Stimulated activated naive B cell treated with anti-CD40 and anti-IgM and Interleukin-4, amounts not matched to agents 10 μg/mL and 1 μg/mL and 100 μg/mL, for 72 hours (primary cell): ENCODE data around the gene PRDM2.

ENCODE experiments used
- ATAC-seq, 2 donors: fragments of 150-1000 bp; cut with Tn5 transposase; replicated peaks; 2 replicates each; pipeline ENCODE4 v1.10.0; 2021; ENCODE audit warnings: moderate library complexity in 1 of 2
- DNase-seq: peaks from one replicate; pipeline ENCODE4 v3.0.0; 2021
- H3K27ac Mint-ChIP-seq: one replicate; pipeline ENCODE4 v1.8.0; 2022; ENCODE audit warnings: mild to moderate bottlenecking, mixed read lengths
- H3K27me3 Mint-ChIP-seq, 2 donors: one replicate each; pipeline ENCODE4 v1.8.0; 2022; ENCODE audit warnings: mixed read lengths in 2 of 2
- H3K36me3 Mint-ChIP-seq, 2 donors: one replicate each; pipeline ENCODE4 v1.8.0; 2022; ENCODE audit warnings: mixed read lengths in 2 of 2, mild to moderate bottlenecking in 1 of 2
- H3K4me1 Mint-ChIP-seq, 2 donors: one replicate each; pipeline ENCODE4 v1.8.0; 2022; ENCODE audit warnings: mixed read lengths in 2 of 2, mild to moderate bottlenecking in 1 of 2
- H3K4me3 Mint-ChIP-seq, 2 donors: one replicate each; pipeline ENCODE4 v1.8.0; 2022; ENCODE audit warnings: mild to moderate bottlenecking in 2 of 2, mixed read lengths in 2 of 2, moderate library complexity in 1 of 2
- H3K9me3 Mint-ChIP-seq, 2 donors: one replicate each; pipeline ENCODE4 v1.8.0; 2022; ENCODE audit warnings: mixed read lengths in 2 of 2, mild to moderate bottlenecking in 1 of 2

PRDM2 gene

GRCh38 chr1:13757693-13758092 lies 57.7 kb downstream of the PRDM2 start:
- Mint-ChIP-seq H3K4me1 (peaks cover 48 to 69% of the 10 kb centered on the region in 2 donors), H3K9me3 (no peaks in the 10 kb centered on the region), H3K27me3 (no peaks in the 10 kb centered on the region), H3K27ac (no peak overlapping the region), H3K36me3 (peaks cover 24 to 42% of the 10 kb centered on the region in 2 donors), H3K4me3 (no peak overlapping the region)
- DNase-seq (no peak), ATAC-seq (no peak)

- DNase-seq = no peak
- no peak overlapping the region for H3K27ac Mint-ChIP-seq
- no peaks in the 10 kb centered on the region for H3K27me3 Mint-ChIP-seq
Measured at GRCh38 chr1:13759072-13759471, 59.1 kb downstream of the PRDM2 start.

GRCh38 chr1:13760340-13760739 lies 60.4 kb downstream of the PRDM2 start:
- Mint-ChIP-seq H3K4me3 (no peak overlapping the region), H3K4me1 (peaks cover 43 to 65% of the 10 kb centered on the region in 2 donors), H3K27me3 (no peaks in the 10 kb centered on the region), H3K27ac (peak overlapping the region; percentile 60), H3K9me3 (no peaks in the 10 kb centered on the region), H3K36me3 (peaks cover 10 to 34% of the 10 kb centered on the region in 2 donors)
- DNase-seq (no peak), ATAC-seq (no peak)

More at GRCh38 chr1:13759072-13759471, 59.1 kb downstream of the PRDM2 start:
- Mint-ChIP-seq H3K36me3 (peaks cover 14 to 38% of the 10 kb centered on the region in 2 donors), H3K9me3 (no peaks in the 10 kb centered on the region), H3K4me1 (peaks cover 44 to 69% of the 10 kb centered on the region in 2 donors), H3K4me3 (no peak overlapping the region)
- no peak for ATAC-seq

- H3K27me3 Mint-ChIP-seq = no peaks in the 10 kb centered on the region
- no peaks in the 10 kb centered on the region for H3K9me3 Mint-ChIP-seq
- DNase-seq (no peak), ATAC-seq (no peak)
- no peak overlapping the region for H3K4me3 Mint-ChIP-seq
- peaks cover 44 to 69% of the 10 kb centered on the region in 2 donors for H3K4me1 Mint-ChIP-seq
- peaks cover 13 to 36% of the 10 kb centered on the region in 2 donors for H3K36me3 Mint-ChIP-seq
- no peak overlapping the region for H3K27ac Mint-ChIP-seq
Measured at GRCh38 chr1:13760921-13761320, 60.9 kb downstream of the PRDM2 start.

- DNase-seq (no peak), ATAC-seq (no peak)
- no peak overlapping the region for H3K4me3 Mint-ChIP-seq
- H3K27ac Mint-ChIP-seq = no peak overlapping the region
- H3K36me3 Mint-ChIP-seq = peaks cover 19 to 42% of the 10 kb centered on the region in 2 donors
- peaks cover 45 to 69% of the 10 kb centered on the region in 2 donors for H3K4me1 Mint-ChIP-seq
- H3K9me3 Mint-ChIP-seq = no peaks in the 10 kb centered on the region
- no peaks in the 10 kb centered on the region for H3K27me3 Mint-ChIP-seq
Measured at GRCh38 chr1:13761883-13762282, 61.9 kb downstream of the PRDM2 start.

- DNase-seq (no peak), ATAC-seq (peak in 1 of 2 donors; percentile 23)
- Mint-ChIP-seq H3K36me3 (peaks cover 19 to 39% of the 10 kb centered on the region in 2 donors), H3K4me3 (peak overlapping the region in 1 of 2 donors; percentile 38), H3K27me3 (no peaks in the 10 kb centered on the region), H3K4me1 (peaks cover 44 to 67% of the 10 kb centered on the region in 2 donors), H3K27ac (no peak overlapping the region), H3K9me3 (no peaks in the 10 kb centered on the region)
Measured at GRCh38 chr1:13762642-13763041, 62.7 kb downstream of the PRDM2 start.

GRCh38 chr1:13763222-13763621 lies 63.2 kb downstream of the PRDM2 start:
- no peak for DNase-seq
- Mint-ChIP-seq H3K36me3 (peaks cover 19 to 38% of the 10 kb centered on the region in 2 donors), H3K27ac (peak overlapping the region; percentile 31), H3K27me3 (no peaks in the 10 kb centered on the region), H3K9me3 (no peaks in the 10 kb centered on the region), H3K4me3 (peak overlapping the region in 1 of 2 donors; percentile 42), H3K4me1 (peaks cover 45 to 67% of the 10 kb centered on the region in 2 donors)
- peak in 1 of 2 donors; percentile 46 for ATAC-seq

GRCh38 chr1:13763991-13764390 lies 64.0 kb downstream of the PRDM2 start:
- no peak overlapping the region for H3K4me3 Mint-ChIP-seq

GRCh38 chr1:13764588-13765332 lies 64.8 kb downstream of the PRDM2 start:
- Mint-ChIP-seq H3K4me3 (no peak overlapping the region), H3K4me1 (peaks cover 51 to 75% of the 10 kb centered on the region in 2 donors), H3K27ac (peak overlapping the region; percentile 56), H3K27me3 (no peaks in the 10 kb centered on the region), H3K36me3 (peaks cover 23 to 44% of the 10 kb centered on the region in 2 donors), H3K9me3 (no peaks in the 10 kb centered on the region)
- no peak for ATAC-seq
- no peak for DNase-seq

More at GRCh38 chr1:13763991-13764390, 64.0 kb downstream of the PRDM2 start:
- Mint-ChIP-seq H3K27ac (no peak overlapping the region), H3K27me3 (no peaks in the 10 kb centered on the region), H3K36me3 (peaks cover 21 to 40% of the 10 kb centered on the region in 2 donors), H3K9me3 (no peaks in the 10 kb centered on the region), H3K4me1 (peaks cover 48 to 75% of the 10 kb centered on the region in 2 donors)
- DNase-seq (no peak), ATAC-seq (no peak)

- no peak overlapping the region for H3K4me3 Mint-ChIP-seq
- no peaks in the 10 kb centered on the region for H3K9me3 Mint-ChIP-seq
- H3K27me3 Mint-ChIP-seq = no peaks in the 10 kb centered on the region
- peaks cover 28 to 50% of the 10 kb centered on the region in 2 donors for H3K36me3 Mint-ChIP-seq
- H3K27ac Mint-ChIP-seq = peak overlapping the region; percentile 83
- DNase-seq (no peak), ATAC-seq (no peak)
- peaks cover 45 to 74% of the 10 kb centered on the region in 2 donors for H3K4me1 Mint-ChIP-seq
Measured at GRCh38 chr1:13766592-13767564, 66.9 kb downstream of the PRDM2 start.

- ATAC-seq = peak; percentile 42 to 52
- H3K36me3 Mint-ChIP-seq = peaks cover 25 to 45% of the 10 kb centered on the region in 2 donors
- peaks cover 29 to 58% of the 10 kb centered on the region in 2 donors for H3K4me1 Mint-ChIP-seq
- peak overlapping the region; percentile 59 for H3K27ac Mint-ChIP-seq
- H3K9me3 Mint-ChIP-seq = no peaks in the 10 kb centered on the region
- no peak overlapping the region for H3K4me3 Mint-ChIP-seq
- H3K27me3 Mint-ChIP-seq = no peaks in the 10 kb centered on the region
- no peak for DNase-seq
Measured at GRCh38 chr1:13769212-13769611, 69.2 kb downstream of the PRDM2 start.

GRCh38 chr1:13769830-13770229 lies 69.8 kb downstream of the PRDM2 start:
- H3K36me3 Mint-ChIP-seq = peaks cover 28 to 45% of the 10 kb centered on the region in 2 donors
- DNase-seq (no peak), ATAC-seq (no peak)
- peaks cover 27 to 56% of the 10 kb centered on the region in 2 donors for H3K4me1 Mint-ChIP-seq
- no peaks in the 10 kb centered on the region for H3K27me3 Mint-ChIP-seq
- H3K4me3 Mint-ChIP-seq = no peak overlapping the region
- H3K9me3 Mint-ChIP-seq = no peaks in the 10 kb centered on the region
- H3K27ac Mint-ChIP-seq = peak overlapping the region; percentile 59

- H3K27ac Mint-ChIP-seq = no peak overlapping the region
- H3K27me3 Mint-ChIP-seq = no peaks in the 10 kb centered on the region
- H3K4me1 Mint-ChIP-seq = peaks cover 23 to 49% of the 10 kb centered on the region in 2 donors
- no peak overlapping the region for H3K4me3 Mint-ChIP-seq
- ATAC-seq (no peak), DNase-seq (no peak)
- H3K36me3 Mint-ChIP-seq = peaks cover 23 to 40% of the 10 kb centered on the region in 2 donors
- H3K9me3 Mint-ChIP-seq = no peaks in the 10 kb centered on the region
Measured at GRCh38 chr1:13770743-13771142, 70.8 kb downstream of the PRDM2 start.

GRCh38 chr1:13771745-13772144 lies 71.8 kb downstream of the PRDM2 start:
- Mint-ChIP-seq H3K27ac (no peak overlapping the region), H3K4me1 (peaks cover 17 to 41% of the 10 kb centered on the region in 2 donors), H3K36me3 (peaks cover 15 to 33% of the 10 kb centered on the region in 2 donors), H3K9me3 (no peaks in the 10 kb centered on the region), H3K4me3 (no peak overlapping the region), H3K27me3 (no peaks in the 10 kb centered on the region)
- no peak for DNase-seq
- no peak for ATAC-seq
